Spleen (tissue), 7 donors: ENCODE data around the gene OR13J1.

ENCODE experiments used
- POLR2A ChIP-seq, 3 donors: fragments of 450-650 bp; IDR thresholded peaks; one replicate each; pipeline ENCODE4 v1.5.1; 2017; ENCODE audit warnings: antibody characterized with exemption in 3 of 3, mild to moderate bottlenecking in 1 of 3
- TF ChIP-seq, protein P1 (sequence below), 11 experiments: fragments of 200-600 bp in 7 of 11; fragments of 450-650 bp in 4 of 11; sonication (generic) in 4 of 11; IDR thresholded peaks in 8 of 11; conservative IDR thresholded peaks in 3 of 11; 1 replicate in 7 of 11; 2 replicates in 4 of 11; pipeline versions ENCODE4 v1.4.0 to v1.8.0; 2016 to 2021; ENCODE audit warnings: antibody characterized with exemption in 11 of 11, inconsistent platforms in 4 of 11, mild to moderate bottlenecking in 1 of 11
- donor health status: DM: no; HTN: no; CAD: no; lungs with moderate emphysema.
- donor health status: DM: no; HTN: no; CAD: no.
- donor health status: DM: no; HTN: no; CAD: no.

DNA sequence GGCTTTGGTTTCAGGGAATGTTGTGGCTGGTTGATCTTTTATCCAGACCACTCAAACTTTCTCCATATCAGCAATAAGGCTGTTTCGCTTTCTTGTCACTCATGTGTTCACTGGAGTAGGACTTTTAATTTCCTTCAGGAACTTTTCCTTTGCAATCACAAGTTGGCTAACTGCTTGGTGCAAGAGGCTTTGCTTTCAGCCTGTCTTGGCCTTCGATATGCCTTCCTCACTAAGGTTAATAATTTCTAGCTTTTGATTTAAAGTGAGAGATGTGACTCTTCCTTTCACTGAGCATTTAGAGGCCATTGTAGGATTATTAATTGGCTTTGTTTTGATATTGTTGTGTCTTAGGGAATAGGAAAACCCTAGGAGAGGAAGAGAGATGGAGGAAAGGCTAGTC, 28.8 kb upstream of the OR13J1 start:
- TF ChIP-seq, protein P1, sequence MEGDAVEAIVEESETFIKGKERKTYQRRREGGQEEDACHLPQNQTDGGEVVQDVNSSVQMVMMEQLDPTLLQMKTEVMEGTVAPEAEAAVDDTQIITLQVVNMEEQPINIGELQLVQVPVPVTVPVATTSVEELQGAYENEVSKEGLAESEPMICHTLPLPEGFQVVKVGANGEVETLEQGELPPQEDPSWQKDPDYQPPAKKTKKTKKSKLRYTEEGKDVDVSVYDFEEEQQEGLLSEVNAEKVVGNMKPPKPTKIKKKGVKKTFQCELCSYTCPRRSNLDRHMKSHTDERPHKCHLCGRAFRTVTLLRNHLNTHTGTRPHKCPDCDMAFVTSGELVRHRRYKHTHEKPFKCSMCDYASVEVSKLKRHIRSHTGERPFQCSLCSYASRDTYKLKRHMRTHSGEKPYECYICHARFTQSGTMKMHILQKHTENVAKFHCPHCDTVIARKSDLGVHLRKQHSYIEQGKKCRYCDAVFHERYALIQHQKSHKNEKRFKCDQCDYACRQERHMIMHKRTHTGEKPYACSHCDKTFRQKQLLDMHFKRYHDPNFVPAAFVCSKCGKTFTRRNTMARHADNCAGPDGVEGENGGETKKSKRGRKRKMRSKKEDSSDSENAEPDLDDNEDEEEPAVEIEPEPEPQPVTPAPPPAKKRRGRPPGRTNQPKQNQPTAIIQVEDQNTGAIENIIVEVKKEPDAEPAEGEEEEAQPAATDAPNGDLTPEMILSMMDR (IDR thresholded peaks at IDR 0.05 in 8 of 11, conservative IDR thresholded peaks at IDR 0.05 in 3 of 11) = no peak
- no peak for TF ChIP-seq POLR2A (IDR thresholded peaks at IDR 0.05)
